Caco-2 (cell line): ENCODE measurements around the gene SPHK2. TPM values are rescaled to one million over a fixed set of nuclear protein-coding genes. Genes with fewer than 3 reads are reported as not detected.

Experiments used
- BruUV-seq: library from RNA; stranded (reverse); fragments of 400-500 nt; replicated peaks from 2 replicates; lab custom pipeline; 2021; lab: Mats Ljungman, UMichigan
- CTCF ChIA-PET: fragments of 300-600 bp; sonication (Branson Sonifier 250); formaldehyde crosslinking; loops from one replicate; lab custom pipeline; 2022; ENCODE audit warnings: antibody characterized with exemption; lab: Charles Lee
- POLR2A ChIA-PET: fragments of 300-600 bp; sonication (Branson Sonifier 250); formaldehyde crosslinking; loops from one replicate; lab custom pipeline; 2022; ENCODE audit warnings: antibody characterized with exemption; lab: Charles Lee
- DNase-seq, 2 experiments: peaks; one replicate each; pipeline versions ENCODE4 v3.0.0 to v3.0.0-alpha.2; 2020 to 2022
- H3K27me3 ChIP-seq: replicated peaks from 2 replicates; pipeline ENCODE4 v1.6.0; 2011; ENCODE audit warnings: low read length; ENCODE audit not compliant: control insufficient read depth, insufficient read depth
- H3K36me3 ChIP-seq: 2 replicates; pipeline ENCODE4 v1.5.1; 2011; ENCODE audit warnings: low read length; ENCODE audit not compliant: control insufficient read depth, insufficient read depth
- H3K4me1 ChIP-seq: fragments of 250-450 bp; sonication (Bioruptor Pico); 2 replicates; pipeline ENCODE4 v1.5.1; 2020; ENCODE audit warnings: mild to moderate bottlenecking
- H3K4me3 ChIP-seq: 2 replicates; pipeline ENCODE4 v1.5.1; 2011; ENCODE audit warnings: low read depth, mild to moderate bottlenecking, control low read depth, low read length
- H3K9me3 ChIP-seq: fragments of 250-450 bp; sonication (Bioruptor Pico); 2 replicates; pipeline ENCODE4 v1.5.1; 2020; ENCODE audit warnings: mild to moderate bottlenecking, moderate library complexity
- H3K27ac Mint-ChIP-seq: one replicate; pipeline ENCODE4 v1.8.0; 2022; ENCODE audit warnings: mixed read lengths; ENCODE audit not compliant: unreplicated experiment
- H3K27me3 Mint-ChIP-seq: one replicate; pipeline ENCODE4 v1.8.0; 2022; ENCODE audit warnings: mixed read lengths; ENCODE audit not compliant: insufficient read depth, unreplicated experiment
- H3K36me3 Mint-ChIP-seq: one replicate; pipeline ENCODE4 v1.8.0; 2022; ENCODE audit warnings: mild to moderate bottlenecking, mixed read lengths; ENCODE audit not compliant: insufficient read depth, unreplicated experiment
- H3K4me1 Mint-ChIP-seq: one replicate; pipeline ENCODE4 v1.8.0; 2022; ENCODE audit warnings: low read depth, mixed read lengths; ENCODE audit not compliant: unreplicated experiment
- H3K4me3 Mint-ChIP-seq: one replicate; pipeline ENCODE4 v1.8.0; 2022; ENCODE audit warnings: mild to moderate bottlenecking, moderate library complexity, mixed read lengths; ENCODE audit not compliant: unreplicated experiment
- H3K9me3 Mint-ChIP-seq: one replicate; pipeline ENCODE4 v1.8.0; 2022; ENCODE audit warnings: mixed read lengths; ENCODE audit not compliant: unreplicated experiment
- intact Hi-C: fragments of 100-400 bp; cut with micrococcal nuclease; formaldehyde crosslinking; loops from one replicate; pipeline ENCODE4 v1.10.0; 2022; ENCODE audit not compliant: unreplicated experiment
- total RNA-seq: library from RNA; stranded (reverse); gene quantifications from 2 replicates; pipeline ENCODE4 v1.2.3, GENCODE V29; 2022
- TF ChIP-seq, protein P1 (sequence below), 2 experiments: fragments of 200-600 bp in 1 of 2; IDR thresholded peaks; 1 replicate in 1 of 2; 2 replicates in 1 of 2; pipeline versions ENCODE4 v1.5.1 to v1.8.0; 2011 to 2022; ENCODE audit warnings: antibody characterized with exemption in 1 of 2, control low read depth in 1 of 2, inconsistent platforms in 1 of 2, low read depth in 1 of 2, low read length in 1 of 2, mild to moderate bottlenecking in 1 of 2, moderate library complexity in 1 of 2; ENCODE audit not compliant: insufficient read depth in 1 of 2, severe bottlenecking in 1 of 2, unreplicated experiment in 1 of 2

Gene SPHK2
- total RNA-seq, 1 experiment from 2014 or later = 140 TPM

DNA sequence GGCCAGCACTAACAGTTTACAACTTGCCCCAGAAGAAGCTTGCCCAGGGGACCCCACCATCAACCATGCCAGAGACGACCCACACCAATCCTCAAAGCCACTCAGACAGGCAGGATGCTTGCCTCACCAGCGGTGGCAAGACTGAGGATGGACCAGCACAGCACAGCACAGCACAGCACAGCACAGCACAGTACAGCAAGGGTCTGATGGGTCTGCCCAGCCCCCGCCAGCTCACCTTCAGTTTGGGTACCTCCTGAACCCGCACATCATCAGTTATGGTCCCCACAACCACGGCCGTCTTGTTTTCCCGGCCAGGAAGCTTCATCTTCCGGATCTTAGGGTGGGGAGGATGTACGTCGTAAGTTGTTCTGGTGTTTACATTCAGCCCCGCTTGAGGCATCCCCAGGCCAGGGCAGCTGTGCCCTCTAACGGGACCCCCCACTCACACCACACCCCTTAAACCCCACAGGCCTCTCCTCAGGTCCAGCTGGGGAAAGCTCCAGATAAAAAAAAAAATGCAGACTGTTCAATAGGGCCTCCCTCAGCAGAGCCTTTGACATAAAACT lies 2.7 kb upstream of the SPHK2 start:
- ChIA-PET CTCF (no interaction called here), POLR2A (interaction anchor here (3.6 kb wide), 1 partner anchor 17 kb away, joined by 37 read pairs; no protein-coding TSS in a partner anchor)
- Histone ChIP-seq H3K4me1 (peaks cover 33% of the 10 kb centered on the region), H3K36me3 (peaks cover 13% of the 10 kb centered on the region), H3K27me3 (no peaks in the 10 kb centered on the region), H3K4me3 (no peak overlapping the region), H3K9me3 (no peaks in the 10 kb centered on the region)
- Mint-ChIP-seq H3K36me3 (peaks cover 83% of the 10 kb centered on the region), H3K27me3 (no peaks in the 10 kb centered on the region), H3K9me3 (no peaks in the 10 kb centered on the region), H3K4me1 (peaks cover 31% of the 10 kb centered on the region), H3K27ac (peak overlapping the region; percentile 98), H3K4me3 (peak overlapping the region; percentile 96)
- TF ChIP-seq, protein P1, sequence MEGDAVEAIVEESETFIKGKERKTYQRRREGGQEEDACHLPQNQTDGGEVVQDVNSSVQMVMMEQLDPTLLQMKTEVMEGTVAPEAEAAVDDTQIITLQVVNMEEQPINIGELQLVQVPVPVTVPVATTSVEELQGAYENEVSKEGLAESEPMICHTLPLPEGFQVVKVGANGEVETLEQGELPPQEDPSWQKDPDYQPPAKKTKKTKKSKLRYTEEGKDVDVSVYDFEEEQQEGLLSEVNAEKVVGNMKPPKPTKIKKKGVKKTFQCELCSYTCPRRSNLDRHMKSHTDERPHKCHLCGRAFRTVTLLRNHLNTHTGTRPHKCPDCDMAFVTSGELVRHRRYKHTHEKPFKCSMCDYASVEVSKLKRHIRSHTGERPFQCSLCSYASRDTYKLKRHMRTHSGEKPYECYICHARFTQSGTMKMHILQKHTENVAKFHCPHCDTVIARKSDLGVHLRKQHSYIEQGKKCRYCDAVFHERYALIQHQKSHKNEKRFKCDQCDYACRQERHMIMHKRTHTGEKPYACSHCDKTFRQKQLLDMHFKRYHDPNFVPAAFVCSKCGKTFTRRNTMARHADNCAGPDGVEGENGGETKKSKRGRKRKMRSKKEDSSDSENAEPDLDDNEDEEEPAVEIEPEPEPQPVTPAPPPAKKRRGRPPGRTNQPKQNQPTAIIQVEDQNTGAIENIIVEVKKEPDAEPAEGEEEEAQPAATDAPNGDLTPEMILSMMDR (IDR thresholded peaks at IDR 0.05; ENCODE audit: insufficient read depth in 1 of 2, low read depth in 1 of 2, low read length in 1 of 2, severe bottlenecking in 1 of 2, unreplicated experiment in 1 of 2) = no peak
- intact Hi-C loops = no loop called here
- BruUV-seq = no TSS peak
- DNase-seq = no peak

DNA sequence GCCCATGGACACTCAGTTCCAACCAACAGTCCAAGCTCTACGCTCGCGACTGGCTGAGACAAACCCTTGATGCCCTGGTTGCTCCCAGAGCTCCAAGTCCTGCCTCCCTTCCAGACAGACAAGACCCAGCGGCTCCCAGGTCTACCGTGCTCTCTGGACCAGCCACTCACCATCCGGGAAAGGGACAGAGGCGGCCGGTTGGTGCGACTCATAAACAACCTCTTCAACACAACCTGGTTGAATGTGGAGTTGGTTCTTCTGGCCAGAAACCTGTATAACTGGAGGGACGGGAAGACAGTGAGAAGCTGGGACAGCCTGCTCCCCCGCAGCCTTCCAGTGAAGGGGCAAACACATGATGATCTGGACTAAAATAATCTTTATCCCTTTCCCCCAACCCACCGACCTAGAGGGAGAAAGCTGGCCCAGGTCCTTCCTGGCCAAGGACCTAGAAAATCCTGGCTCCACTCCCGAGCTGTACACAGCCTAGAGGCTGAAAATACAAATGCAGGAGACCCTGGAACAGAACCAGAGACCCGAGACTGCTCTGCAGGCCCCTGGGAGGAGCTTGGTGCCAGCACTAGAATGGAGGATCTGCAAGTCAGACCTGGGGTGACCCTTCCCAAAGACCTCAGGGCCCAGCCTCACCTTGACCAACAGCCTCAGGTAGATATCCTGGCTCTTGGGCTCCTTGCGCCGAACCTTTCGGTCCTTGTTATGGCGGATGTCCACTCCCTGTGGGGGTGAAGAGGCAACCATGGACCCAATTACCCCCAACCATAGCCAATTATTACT lies 2.0 kb upstream of the SPHK2 start:
- CTCF ChIA-PET = no interaction called here
- POLR2A ChIA-PET = interaction anchor here (3.6 kb wide), 1 partner anchor 17 kb away, joined by 37 read pairs; no protein-coding TSS in a partner anchor
- DNase-seq = no peak
- Histone ChIP-seq H3K4me3 (peak overlapping the region; percentile 85), H3K27me3 (no peaks in the 10 kb centered on the region), H3K4me1 (peaks cover 33% of the 10 kb centered on the region), H3K9me3 (no peaks in the 10 kb centered on the region), H3K36me3 (peaks cover 13% of the 10 kb centered on the region)
- intact Hi-C loops = no loop called here
- TF ChIP-seq, protein P1 (IDR thresholded peaks at IDR 0.05; ENCODE audit: insufficient read depth in 1 of 2, low read depth in 1 of 2, low read length in 1 of 2, severe bottlenecking in 1 of 2, unreplicated experiment in 1 of 2) = no peak
- Mint-ChIP-seq H3K9me3 (no peaks in the 10 kb centered on the region), H3K36me3 (peaks cover 76% of the 10 kb centered on the region), H3K27ac (peak overlapping the region; percentile 98), H3K4me3 (peak overlapping the region; percentile 96), H3K27me3 (no peaks in the 10 kb centered on the region), H3K4me1 (peaks cover 31% of the 10 kb centered on the region)
- no TSS peak for BruUV-seq

DNA sequence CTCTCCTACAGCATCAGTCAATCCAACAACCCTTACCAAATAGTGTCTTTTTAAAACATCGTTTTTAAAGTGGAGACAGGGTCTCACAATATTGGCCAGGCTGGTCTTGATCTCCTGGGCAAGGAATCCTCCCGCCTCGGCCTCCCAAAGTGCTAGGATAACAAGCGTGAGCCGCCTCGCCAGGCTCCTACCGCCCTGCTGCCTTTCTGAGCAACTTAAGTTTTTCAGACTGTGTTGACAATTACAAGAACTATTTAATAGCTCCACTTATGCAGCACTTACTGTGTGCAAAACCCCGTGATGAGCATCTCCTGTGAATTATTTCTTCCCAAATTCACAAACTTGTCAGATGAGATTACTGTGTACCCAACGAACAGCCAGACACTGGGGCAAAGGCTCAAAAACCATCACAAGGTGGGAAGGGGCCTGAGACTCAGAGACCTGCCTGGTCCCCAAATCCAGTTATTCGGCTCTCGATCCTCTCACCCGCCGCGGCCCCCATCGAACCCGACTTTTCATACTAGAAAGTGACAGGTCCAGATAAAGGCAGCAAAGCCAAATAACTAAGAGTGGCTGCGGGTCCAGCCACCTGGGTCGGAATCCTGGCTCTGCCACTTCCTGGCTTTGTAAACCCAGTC lies 909 bp upstream of the SPHK2 start:
- no peaks in the 10 kb centered on the region for H3K9me3 Mint-ChIP-seq
- DNase-seq = no peak

More for the DNA sequence above, 909 bp upstream of the SPHK2 start:
- no peaks in the 10 kb centered on the region for H3K27me3 ChIP-seq
- peak overlapping the region; percentile 98 for H3K27ac Mint-ChIP-seq
- TSS peak; percentile 81 for BruUV-seq
- peaks cover 69% of the 10 kb centered on the region for H3K36me3 Mint-ChIP-seq
- H3K4me3 Mint-ChIP-seq = peak overlapping the region; percentile 96
- peak overlapping the region; percentile 85 for H3K4me3 ChIP-seq
- peaks cover 13% of the 10 kb centered on the region for H3K36me3 ChIP-seq
- H3K4me1 Mint-ChIP-seq = peaks cover 35% of the 10 kb centered on the region
- intact Hi-C loops = no loop called here
- TF ChIP-seq, protein P1 (IDR thresholded peaks at IDR 0.05; ENCODE audit: insufficient read depth in 1 of 2, low read depth in 1 of 2, low read length in 1 of 2, severe bottlenecking in 1 of 2, unreplicated experiment in 1 of 2) = no peak
- H3K4me1 ChIP-seq = peaks cover 35% of the 10 kb centered on the region
- H3K27me3 Mint-ChIP-seq = no peaks in the 10 kb centered on the region
- ChIA-PET CTCF (interaction anchor here (1.0 to 1.3 kb wide), 5 partner anchors 9 to 226 kb away, joined by 3 to 14 read pairs (median 4); no protein-coding TSS in a partner anchor), POLR2A (interaction anchor here (0.6 to 3.6 kb wide), 16 partner anchors 9 to 510 kb away, joined by 3 to 37 read pairs (median 8); partner anchors contain the start of genes CA11, GYS1 and KDELR1)
- no peaks in the 10 kb centered on the region for H3K9me3 ChIP-seq
